Stimulated activated CD8-positive, alpha-beta memory T cell treated with anti-CD3 and anti-CD28 coated beads, Interleukin-4, amount 100 ng/mL, for 48 hours (primary cell): ENCODE results near the gene FAM83G.
"Not testable (repeated sequence)": the region's sequence is repeated elsewhere in the genome, so short reads cannot be mapped to it uniquely, and the experiment has no call there.

Experiments used
- DNase-seq: peaks from one replicate; pipeline ENCODE4 v3.0.0-alpha.2; 2020

Gene FAM83G

DNA sequence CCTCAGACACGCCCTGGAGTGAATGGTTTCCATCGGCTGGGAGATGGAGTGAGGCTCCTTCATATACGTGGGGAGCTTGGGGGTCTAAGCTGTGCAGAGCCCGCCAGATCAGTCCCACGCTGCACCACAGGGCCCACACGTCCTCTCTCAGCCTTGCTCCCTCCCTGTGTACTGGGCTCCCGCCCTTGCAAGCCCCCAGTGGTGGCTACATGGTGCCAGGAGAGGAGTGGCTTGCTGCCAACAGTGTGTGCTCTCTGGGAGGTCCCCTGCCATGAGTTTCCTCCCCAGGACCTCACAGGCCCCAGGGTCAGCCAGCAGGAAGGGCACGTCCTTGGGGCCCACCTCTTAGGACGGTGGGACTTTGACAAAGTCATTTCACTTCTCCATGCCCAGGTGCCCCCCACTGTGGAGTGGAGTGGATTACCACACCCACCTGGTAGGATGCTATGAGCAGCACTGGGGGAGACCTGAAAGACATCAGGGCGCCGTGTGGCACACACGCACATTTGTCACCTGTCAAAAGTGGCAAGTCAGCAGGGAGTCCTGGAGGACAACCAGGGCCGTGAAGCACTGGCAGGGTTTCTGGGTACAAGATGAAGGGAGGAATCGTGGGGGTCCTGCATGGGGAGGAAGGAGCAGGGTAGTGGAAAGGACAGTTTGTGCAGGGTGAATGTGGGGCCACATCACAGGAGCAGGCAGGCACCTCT is 38.9 kb downstream of the FAM83G start:
- DNase-seq: no peak

DNA sequence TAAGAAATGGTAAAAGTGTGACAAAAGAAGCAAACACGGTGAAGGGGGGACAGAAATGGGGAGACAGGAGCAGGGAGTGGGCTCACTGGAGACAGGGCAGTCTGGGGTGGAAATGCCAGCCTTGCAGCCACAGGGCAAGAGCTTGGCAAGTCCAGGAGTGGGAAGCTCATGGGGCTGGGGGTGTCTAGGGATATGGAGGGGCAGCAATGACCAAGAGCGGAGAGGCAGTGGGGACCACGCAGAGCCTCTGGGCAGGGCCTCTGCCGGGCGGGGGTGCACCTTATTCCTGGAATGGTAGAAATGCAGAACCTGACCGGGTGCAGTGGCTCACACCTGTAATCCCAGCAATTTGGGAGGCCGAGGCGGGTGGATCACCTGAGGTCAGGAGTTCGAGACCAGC is 40.0 kb downstream of the FAM83G start:
- DNase-seq: no peak

DNA sequence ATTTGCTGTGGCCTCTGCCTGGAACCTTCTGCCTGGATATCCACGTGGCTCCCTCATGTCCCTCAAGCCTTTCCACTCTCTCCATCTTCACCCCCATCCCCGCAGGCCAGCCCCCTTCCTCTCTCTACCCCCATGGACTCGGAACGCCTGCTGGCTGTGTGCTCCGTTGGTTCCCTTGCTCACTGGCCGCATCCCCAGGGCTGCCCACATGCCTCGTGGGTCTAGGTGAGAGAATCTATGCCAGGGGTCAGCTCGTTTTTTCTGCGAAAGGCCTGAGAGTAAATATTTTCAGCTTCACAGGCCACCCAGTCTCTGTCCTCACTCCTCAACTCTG is 40.6 kb downstream of the FAM83G start:
- no peak for DNase-seq

DNA sequence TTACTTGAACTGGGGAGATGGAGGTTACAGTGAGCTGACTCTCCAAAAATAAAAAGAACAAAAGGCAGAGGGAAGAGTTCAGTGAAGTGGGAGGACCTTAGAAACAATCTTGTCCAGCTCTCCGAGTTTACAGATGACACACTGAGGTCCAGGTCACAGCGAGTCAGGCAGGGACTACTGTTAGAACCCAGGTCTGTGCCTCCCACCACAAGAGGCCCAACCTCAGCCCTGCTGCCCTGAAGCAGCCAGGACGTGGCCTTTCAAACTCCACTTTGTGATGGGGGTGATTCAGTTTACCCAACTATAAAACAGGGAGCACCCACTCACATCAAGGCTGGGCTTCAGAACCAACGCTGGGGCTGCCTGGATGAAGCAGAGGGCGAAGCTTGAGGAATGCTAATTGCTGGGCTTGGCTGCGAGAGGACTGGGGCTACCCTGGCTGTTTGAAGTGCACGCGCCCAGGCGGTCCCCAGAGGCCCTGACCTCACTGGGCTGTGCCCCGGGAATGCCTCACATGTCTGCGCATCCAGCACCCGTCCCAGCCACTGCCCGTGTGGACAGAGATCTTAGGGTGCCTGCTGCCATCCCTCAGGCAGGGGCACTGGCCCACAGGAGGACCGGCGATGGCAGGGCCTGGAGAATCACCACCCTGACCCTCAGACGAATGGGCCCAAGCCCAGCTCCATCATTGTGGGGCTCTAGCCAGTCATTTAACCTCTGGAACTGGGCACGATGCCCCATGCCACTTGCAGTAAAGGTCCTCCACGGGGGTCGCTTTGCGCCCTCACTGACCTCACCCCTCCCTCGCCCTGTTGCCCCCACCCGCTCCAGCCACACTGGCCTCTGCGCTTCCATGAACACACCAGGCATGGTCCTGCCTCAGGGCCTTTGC is 41.2 kb downstream of the FAM83G start:
- peak; percentile 45 for DNase-seq

DNA sequence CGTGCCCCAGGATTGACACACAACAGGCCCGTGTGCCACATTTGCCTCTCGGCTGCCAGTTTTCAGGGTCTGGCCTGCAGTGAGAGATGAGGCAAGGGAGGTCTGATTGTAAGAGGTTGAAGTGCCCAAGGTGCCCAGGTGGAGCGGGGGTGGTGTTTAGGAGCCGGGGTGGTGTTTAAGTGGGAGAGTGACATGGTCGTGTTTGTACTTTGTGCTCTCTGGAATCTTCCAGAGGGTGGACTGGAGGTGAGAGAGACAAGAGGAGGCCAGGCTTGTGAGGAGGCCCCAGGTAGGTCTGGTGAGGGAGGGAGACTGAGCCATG is 42.1 kb downstream of the FAM83G start:
- no peak for DNase-seq

DNA sequence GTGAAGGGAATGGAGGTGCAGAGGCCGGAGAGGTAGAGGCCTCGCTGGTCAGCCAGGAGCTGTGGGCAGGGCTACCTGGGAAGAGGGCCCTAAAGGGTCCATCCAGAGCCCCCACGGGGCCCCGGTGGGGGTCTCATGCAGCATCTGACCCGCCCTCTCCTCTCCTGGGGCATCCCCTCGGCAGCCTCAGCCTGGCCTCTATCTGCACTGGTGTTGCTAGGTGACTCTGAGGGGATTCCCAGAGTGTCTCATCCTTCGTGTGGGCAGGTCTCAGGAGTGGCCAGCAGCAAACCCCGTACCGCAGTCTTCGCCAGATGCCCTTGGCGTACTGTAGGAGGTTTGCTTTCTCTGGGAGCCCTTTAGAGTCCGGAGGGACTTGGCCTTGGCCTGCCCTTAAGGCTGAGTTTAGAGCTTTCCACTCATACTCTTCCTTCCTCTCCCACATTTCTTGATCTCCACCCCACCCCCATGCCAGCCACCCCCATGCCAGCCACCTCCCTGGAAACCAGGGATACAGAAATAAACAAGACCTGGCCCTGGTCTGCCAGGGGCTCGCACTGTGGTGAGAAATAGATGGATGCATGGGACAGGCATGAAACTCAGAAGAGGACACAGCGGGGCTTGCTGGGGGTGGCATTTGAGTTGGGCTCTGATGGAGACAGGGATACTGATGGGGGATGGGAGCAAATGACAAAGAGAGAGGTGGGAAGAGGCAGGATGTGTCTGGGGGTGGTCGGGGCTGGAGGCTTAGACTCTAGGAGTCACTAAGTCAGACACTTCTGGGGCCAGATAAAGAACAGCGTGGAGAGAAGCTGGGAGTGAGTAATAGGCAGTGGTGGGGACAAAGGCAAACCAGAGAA is 42.7 kb downstream of the FAM83G start:
- DNase-seq: peak; percentile 57

DNA sequence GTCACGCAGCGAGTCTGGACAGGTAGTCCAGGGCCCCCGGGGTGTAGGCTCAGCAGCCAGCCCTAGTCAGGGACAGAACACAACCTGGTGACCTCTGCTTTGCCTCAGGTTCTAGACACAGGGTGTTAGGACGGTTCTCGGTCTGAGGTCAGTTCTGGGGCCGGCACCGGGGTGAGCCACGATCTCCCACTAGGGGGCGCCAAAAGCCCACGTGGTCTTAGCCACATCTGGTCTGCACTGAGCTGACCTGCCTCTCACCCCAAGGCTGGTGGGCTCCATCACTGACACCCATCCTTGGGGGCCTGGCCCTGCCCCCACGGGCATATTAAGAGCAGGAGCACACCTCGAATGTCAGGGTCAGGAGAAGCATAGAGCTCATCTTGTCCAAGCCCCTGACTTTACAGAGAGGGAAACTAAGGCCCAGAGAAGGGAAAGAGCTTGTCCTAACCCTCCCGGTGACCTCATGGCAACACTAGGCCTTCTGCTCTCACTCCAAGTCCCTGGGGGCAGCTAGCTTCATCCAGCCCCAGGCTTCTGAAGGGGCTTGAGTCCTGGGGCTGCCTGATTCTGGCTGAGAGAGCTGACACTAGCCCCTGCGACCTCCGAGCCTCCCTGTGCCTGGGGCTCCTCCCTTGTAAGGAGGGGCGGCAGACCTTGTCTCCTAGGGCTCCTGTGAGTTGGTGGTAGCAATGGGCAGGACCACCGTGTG is 43.6 kb downstream of the FAM83G start:
- DNase-seq: peak; percentile 96

DNA sequence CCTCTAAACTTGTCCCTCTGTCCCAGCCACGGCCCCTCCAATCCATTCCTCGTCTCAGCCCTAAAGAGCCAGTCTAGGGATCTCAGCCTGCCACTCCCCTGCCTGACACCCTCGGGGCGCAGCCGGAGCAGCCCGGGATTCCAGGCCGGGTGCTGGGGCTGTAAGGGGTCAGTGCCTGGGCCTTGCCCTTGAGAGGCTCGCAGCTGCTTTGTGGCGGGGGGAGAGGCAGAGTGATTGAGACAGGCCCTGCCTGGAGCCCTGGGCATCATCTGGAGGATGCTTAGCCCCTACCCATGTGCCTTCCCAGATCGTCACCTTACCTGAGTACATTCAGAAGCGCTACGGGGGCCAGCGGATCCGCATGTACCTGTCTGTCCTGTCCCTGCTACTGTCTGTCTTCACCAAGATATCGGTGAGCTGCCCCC is 44.3 kb downstream of the FAM83G start:
- no peak for DNase-seq

DNA sequence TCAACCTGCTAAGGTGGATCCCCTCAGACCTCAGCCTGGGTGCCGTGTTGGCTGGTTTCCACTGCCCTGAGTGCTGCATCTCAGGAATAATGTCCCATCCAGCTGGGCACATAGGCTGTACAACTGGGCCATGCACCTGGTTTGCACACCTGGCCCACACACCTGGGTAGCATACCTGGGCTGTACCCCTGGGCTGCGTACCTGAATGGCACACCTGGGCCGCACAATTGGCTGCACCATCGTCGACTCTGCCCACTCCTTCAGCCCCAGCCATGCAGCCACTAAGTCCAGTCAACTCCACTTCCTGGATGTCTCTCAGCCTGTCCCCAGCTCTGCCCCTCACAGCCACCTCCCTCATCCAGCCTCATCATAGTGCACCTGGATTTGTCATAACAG is 44.7 kb downstream of the FAM83G start:
- DNase-seq: no peak

DNA sequence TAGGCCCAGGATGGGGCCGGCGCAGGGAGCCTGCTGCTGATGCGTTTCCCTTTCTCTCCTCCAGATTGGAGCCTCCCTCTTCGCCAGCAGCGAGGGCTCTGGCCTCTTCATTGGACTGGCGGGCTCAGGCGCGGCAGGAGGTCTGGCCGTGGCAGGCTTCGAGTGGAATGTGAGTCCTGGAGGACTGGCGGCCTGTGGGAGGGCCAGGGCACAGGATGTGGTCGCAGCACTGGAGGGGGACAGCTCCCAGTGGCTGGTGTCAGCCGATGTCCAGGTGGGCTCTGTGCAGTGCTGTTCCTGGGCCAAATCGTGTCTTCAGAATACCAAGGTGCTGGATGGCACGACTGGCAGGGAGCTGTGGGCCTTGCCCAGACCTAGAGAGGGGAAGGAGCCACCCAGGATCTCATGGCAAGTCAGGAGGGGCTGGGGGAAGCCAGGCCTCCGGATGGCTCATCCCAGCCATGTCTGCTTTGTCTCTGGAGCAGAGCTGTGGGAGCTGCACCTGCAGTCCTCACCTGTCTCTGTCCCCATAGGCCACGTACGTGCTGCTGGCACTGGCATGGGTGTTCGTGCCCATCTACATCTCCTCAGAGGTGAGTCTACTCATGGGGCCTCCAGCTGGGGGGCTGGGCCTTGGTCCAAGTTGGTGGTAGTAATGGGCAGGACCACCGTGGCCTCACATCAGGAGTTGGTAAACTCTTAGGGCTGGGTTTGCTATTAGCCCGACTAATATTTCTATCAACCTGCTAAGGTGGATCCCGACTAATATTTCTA is 45.3 kb downstream of the FAM83G start:
- DNase-seq: no peak

DNA sequence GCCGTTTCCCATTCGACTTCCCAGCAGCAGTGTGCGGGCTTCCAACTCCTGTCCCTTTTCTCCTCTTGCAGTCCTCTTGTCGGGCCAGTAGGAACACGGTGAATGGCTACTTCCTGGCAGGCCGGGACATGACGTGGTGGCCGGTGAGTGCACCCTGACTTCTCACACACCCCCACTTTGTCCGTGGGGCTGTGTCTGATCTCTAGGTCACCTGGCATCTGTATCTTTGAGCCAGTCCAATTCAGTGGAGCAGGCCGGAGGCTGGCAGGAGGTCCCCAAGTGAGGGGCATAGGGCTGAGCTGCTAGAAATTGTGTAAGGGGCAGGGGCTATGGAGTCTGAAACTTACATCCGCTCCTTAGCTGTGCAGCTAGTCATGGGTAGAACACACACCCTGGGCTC is 46.0 kb downstream of the FAM83G start:
- no peak for DNase-seq

DNA sequence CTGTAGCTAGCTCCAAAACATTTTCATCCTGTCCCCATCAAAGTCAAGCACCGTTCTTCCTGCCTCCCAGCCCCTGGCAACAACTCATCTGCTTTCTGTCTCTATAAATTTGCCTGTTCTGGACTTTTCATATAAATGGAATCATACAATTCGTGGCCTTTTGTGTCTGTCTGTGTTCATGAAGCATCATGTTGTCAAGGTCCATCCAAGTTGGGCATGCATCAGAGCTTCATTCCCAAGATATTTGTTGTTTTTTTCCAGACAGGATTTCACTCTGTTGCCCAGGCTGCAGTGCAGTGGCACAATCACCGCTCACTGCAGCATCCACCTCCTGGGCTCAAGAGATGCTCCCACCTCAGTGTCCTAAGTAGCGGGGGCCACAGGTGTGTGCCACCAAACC is 46.7 kb downstream of the FAM83G start:
- DNase-seq: no peak

DNA sequence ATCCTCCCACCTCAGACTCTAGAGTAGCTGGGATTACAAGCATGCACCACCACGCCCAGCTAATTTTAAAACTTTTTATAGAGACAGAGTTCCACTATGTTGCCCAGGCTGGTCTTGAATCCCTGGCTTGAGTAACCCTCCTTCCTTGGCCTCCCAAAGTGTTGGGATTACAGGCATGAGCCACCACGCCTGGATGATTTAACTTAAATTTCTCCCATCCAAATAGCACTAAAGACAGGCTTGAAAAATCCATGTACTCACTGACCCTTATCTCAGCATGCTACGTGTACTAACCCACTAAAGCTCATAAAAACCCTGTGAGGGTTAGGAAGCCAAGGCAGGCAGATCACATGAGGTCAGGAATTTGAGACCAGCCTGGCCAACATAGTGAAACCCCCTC is 48.0 kb downstream of the FAM83G start:
- DNase-seq: no peak

DNA sequence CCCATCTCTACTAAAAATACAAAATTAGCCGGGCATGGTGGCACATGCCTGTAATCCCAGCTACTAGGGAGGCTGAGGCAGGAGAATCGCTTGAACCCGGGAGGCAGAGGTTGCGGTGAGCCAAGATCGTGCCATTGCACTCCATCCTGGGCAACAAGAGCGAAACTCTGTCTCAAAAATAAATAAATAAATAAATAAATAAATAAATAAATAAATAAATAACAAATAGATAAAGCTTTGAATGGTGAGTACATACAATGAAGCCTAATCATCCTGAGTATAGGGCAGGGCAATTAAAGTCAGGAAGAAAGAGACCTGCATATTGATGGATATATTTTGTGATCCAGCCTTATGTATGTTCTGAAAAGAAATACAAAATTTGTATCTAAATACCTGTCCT is 48.5 kb downstream of the FAM83G start:
- DNase-seq: not testable (repeated sequence)

DNA sequence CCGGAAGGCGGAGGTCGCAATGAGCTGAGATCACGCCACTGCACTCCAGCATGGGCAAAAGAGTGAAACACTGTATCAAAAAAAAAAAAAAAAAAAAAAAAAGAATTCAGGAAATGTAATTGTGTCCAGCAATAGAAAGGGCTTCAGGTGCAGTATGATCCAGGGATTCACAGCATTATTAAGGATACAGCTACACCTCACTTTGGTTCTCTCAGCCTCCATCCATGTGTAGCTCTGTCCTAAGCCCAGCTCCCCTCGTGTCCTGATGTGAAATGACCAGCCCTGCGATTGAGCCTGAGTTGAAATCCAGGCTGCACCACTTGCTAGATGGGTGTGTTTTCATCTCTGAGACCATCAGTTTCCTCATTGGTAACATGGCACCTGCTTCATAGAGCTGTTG is 49.6 kb downstream of the FAM83G start:
- DNase-seq: no peak

DNA sequence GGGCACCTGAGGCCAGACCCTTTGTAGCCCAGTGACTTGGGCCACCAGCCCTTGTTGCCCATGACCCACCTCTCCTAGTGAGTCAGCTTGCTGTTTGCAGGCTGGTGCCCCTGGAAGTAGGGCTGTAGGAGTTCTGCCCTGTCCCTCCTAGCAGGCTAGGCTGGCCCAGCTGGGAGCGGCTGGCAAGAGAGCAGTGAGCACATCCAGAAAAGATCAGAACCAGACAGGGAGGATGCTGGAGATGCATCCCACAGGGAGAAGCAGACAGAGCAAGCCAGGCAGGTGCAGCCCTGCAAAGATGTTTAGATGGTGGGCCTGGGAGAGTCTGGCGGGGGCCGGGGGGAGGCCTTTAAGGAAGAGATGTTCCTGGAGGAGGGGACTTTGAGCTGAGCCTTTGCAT is 50.2 kb downstream of the FAM83G start:
- no peak for DNase-seq

DNA sequence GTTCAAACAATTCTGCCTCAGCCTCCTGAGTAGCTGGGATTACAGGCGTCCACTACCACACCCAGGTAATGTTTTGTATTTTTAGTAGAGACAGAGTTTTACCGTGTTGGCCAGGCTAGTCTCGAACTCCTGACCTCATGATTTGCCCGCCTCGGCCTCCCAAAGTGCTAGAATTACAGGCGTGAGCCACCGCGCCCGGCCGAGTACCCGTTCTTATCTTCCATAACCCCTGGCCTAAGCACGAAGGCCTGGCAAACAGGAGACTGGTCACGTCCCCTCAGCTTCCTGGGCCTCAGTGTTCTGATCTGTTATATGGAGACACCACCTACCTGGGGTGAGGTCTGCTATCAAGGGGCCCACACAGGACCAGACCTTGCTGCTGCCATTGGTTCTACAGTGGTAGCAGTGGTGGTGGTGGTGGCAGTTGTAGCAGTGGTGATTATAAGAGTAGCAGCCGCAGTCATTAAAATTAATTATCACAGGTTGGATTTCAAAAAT is 51.3 kb downstream of the FAM83G start:
- no peak for DNase-seq

DNA sequence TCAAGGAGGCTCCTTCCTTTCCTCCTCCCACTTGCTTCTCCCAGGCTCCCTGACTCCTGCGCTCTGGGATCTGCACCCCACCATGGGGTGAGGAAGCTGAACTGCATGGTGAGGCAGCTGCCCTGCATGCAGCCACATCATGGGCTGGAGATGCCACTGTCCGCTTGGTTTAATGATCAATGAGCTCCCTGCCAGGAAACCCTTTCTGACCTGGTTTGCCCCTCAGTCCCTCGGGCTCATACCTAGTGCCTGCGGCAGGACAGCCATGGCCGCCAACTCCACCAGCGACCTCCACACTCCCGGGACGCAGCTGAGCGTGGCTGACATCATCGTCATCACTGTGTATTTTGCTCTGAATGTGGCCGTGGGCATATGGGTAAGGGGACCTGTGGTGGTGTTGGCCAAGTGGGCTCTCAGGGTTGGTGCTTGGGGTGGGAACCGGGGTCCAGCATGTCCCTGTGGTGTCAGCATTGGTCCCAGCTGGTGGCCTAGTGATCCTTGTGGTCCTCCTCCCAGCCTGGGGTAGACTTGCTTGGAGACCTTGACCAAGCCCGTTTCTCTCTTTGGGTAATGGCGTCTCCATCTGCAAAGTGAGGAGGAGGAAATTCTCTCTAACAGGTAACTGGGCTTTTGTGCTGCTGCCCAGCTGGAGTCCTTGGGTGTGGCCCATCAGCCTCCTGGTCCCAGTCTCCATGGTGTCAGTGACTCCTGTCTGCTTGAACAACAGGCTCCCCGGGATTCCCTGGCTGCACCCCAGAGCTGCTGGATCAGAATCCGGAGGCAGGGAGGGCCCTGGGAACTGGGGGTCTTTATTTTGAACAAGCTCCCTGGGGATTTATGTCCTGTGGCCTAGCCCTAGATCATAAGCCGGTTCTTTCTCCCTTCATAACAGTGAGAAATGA is 52.4 kb downstream of the FAM83G start, which contains the start of gene SLC5A10:
Gene SLC5A10, plus strand, starts transcription at position 225 of the 902 bp plus-strand sequence. Its CDS starts 41 bp downstream, at position 266.
- no peak for DNase-seq

DNA sequence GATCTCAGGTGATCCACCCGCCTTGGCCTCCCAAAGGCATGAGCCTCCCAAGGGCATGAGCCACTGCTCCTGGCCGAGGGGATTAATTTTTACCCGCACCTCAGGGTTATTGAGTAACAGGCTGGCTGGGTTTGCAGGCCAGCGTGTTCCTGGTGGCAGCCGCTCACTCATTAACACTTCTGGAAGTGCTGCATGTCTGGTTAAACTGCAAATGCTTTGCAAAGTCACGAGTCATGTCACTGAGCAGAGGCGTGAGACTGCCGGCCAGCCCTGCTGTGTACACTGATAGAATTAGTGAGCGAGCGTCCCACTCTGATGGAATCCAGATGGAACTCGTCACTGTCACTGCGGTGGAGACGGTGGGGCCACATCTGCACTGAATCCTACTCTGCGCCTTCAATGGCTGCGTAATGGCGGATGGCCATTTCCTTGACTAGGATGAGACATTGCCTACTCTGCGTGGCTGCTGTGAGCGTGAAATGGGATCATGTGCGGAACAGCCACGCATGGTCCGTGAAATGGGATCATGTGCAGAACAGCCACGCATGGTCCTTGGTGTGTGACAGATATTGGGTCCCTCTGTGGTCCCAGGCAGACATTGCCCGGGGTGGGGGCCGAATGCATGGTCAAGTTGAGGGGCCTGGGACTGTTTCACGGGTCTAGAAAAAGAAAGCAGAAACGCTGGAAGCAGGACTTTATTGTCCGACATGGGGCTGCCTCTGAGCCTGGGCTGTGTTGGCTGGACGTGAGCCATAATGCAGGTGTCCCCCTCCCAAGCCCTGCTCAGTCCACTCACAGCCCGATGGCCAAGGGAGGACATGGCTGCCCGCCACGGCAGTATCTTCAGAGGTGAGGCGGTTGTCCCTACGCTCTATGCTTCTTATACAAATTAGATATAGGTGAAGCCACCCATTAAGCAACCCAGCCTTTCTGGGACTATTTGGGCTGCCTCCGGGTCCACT is 53.3 kb downstream of the FAM83G start:
- DNase-seq: no peak

DNA sequence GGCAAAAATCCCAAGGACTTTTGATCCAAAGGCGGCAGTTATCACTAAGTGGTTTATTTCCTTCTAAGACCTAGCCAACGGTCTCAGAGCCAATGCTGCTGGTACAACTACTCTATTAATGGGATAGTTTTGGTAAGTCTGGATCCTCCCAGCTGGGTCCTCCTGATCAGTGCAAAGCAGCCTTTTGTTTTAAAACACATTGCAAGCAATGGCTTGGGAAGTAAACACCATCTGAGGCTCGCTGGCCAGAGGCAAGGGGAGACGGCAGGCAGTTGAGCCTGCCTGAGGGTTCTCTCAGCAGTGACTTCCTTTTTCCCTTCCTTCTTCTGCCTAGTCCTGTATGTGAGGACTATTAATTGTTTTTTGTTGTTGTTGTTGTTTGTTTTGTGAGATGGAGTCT is 54.2 kb downstream of the FAM83G start:
- DNase-seq: no peak
